Measurements from ENCODE around the gene TMEM33.

- TF ChIP-seq POLR2A (IDR thresholded peaks at IDR 0.05; ENCODE audit: control extremely low read depth in 1 of 2, low read depth in 2 of 2, low read length in 2 of 2) (no peak), CHD2 (IDR thresholded peaks at IDR 0.05; ENCODE audit: low read length) (no peak), CTCF (IDR thresholded peaks at IDR 0.05; ENCODE audit: control extremely low read depth in 1 of 3, insufficient read depth in 1 of 3, low read depth in 1 of 3, low read length in 3 of 3) (no peak), MAFK (IDR thresholded peaks at IDR 0.05; ENCODE audit: low read depth, low read length) (no peak), BRCA1 (IDR thresholded peaks at IDR 0.05; ENCODE audit: low read depth, low read length) (no peak), JUN (IDR thresholded peaks at IDR 0.05; ENCODE audit: low read depth, low read length) (no peak), POLR2AphosphoS5 (IDR thresholded peaks at IDR 0.05; ENCODE audit: low read depth, low read length) (no peak), CTBP2 (IDR thresholded peaks at IDR 0.05; ENCODE audit: borderline replicate concordance, insufficient read depth, insufficient read length, low read length) (no peak), EZH2 (IDR thresholded peaks at IDR 0.05; ENCODE audit: low read depth, low read length, severe bottlenecking) (no peak)
Observed at GRCh38 chr4:41967392-41967791, 32.2 kb downstream of the TMEM33 start.

Measured in H1 (cell line).